HuH-7.5 (cell line): ENCODE data around the gene LORICRIN.

Source experiments
- DNase-seq: peaks from one replicate; pipeline ENCODE4 v3.0.0; 2011; ENCODE audit warnings: low spot score

The LORICRIN gene

GRCh38 chr1:153306303-153307220 lies 47.1 kb downstream of the LORICRIN start:
- no peak for DNase-seq

DNA sequence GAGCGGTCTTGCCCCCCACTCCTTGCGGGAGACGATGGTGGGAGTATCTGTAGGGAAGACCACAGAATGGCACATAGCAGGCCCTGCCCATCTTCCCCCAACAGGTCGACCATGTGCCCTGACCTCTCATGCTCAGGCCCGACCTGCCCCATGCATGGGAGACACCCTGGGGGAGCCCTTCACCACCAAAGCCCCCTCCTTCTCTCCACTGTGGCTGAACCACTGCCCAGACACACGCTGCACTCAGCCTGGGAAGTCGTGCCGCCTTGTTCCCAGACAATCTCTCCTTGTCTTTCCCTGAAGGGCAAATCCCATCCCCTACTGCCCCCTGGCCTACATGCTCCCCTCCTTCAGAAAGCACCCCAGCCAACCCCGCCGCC lies 47.7 kb downstream of the LORICRIN start:
- DNase-seq = no peak

DNA sequence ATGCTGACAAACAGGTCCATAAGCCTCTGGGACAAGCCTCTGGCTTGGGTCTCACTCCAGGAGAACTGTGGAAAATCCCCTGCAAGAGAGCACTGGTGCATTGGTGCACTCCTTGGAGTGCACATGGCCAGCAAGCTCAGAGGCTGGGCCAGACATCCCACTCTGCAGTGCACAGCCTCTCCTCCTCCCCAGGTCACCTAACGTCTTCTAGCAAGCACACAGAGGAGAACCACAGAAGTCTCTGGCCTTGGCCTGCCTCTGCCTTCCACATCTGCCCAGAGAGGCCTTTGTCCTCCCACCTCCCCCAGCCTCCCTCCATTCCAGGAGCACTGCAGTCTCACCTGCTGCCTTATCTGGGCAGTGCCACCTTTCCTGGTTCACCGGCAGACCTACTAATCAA lies 49.1 kb downstream of the LORICRIN start:
- no peak for DNase-seq

DNA sequence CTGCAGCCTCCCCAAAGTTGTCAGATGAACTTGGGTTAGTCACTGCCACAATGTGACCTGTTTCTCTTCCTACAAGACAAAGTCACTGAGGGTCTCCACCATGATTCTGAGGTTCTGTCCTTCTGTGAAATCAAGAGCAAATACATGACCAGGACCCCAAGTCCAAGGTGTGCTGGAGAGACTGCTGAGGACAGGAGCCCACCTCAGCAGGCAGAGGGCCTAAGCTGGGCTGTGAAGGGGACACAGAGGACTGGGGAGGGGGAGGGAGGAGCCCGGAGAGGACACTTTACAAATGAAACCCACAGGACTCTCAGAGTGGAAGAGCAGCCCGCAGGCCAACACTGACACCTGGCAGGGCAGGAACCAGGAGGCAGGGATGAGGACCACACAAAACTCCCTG lies 50.0 kb downstream of the LORICRIN start:
- DNase-seq = no peak

DNA sequence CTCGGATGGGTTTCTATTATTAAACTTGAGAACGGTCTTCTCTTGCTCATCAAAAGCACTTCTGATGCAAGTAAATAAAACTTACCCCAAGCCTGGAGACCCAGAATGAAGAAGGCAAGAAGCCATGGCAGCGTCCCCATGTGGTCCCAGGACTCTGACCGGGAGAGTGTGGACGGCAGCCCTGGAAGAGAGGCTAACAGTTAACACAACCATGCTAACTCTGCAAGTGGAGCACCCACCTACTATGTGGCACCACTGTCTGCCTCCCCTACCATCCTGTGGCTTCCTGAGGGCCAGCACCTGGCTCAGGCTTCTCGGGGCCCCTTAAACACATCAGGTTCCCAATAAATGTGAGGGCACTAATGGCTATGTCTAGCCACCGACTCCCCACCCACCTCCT lies 51.0 kb downstream of the LORICRIN start:
- no peak for DNase-seq
